GM12865 (cell line): ENCODE measurements around the gene EPHA2.
"Not testable (repeated sequence)": the region's sequence is repeated elsewhere in the genome, so short reads cannot be mapped to it uniquely, and the experiment has no call there.

Experiments
- DNase-seq: peaks from one replicate; pipeline ENCODE4 v3.0.0; 2010; ENCODE audit warnings: low read depth
- H3K4me3 ChIP-seq: 2 replicates; pipeline ENCODE4 v1.5.1; 2011; ENCODE audit warnings: mild to moderate bottlenecking, low read depth, low read length, control low read depth
- TF ChIP-seq, protein P1 (sequence below): IDR thresholded peaks from 2 replicates; pipeline ENCODE4 v1.5.1; 2011; ENCODE audit warnings: low read length, control low read depth, low read depth, inconsistent platforms; ENCODE audit not compliant: insufficient read depth; ENCODE audit errors: missing control alignments

Gene EPHA2

GRCh38 chr1:16166117-16166516 is 10.2 kb upstream of the EPHA2 start:
- no peak for DNase-seq
- H3K4me3 ChIP-seq = no peak overlapping the region
- TF ChIP-seq, protein P1, sequence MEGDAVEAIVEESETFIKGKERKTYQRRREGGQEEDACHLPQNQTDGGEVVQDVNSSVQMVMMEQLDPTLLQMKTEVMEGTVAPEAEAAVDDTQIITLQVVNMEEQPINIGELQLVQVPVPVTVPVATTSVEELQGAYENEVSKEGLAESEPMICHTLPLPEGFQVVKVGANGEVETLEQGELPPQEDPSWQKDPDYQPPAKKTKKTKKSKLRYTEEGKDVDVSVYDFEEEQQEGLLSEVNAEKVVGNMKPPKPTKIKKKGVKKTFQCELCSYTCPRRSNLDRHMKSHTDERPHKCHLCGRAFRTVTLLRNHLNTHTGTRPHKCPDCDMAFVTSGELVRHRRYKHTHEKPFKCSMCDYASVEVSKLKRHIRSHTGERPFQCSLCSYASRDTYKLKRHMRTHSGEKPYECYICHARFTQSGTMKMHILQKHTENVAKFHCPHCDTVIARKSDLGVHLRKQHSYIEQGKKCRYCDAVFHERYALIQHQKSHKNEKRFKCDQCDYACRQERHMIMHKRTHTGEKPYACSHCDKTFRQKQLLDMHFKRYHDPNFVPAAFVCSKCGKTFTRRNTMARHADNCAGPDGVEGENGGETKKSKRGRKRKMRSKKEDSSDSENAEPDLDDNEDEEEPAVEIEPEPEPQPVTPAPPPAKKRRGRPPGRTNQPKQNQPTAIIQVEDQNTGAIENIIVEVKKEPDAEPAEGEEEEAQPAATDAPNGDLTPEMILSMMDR = no peak

- DNase-seq = no peak
- no peak overlapping the region for H3K4me3 ChIP-seq
- TF ChIP-seq, protein P1 = no peak
Measured at GRCh38 chr1:16165548-16165947, 9.7 kb upstream of the EPHA2 start.

GRCh38 chr1:16165073-16165364 is 9.2 kb upstream of the EPHA2 start:
- no peak overlapping the region for H3K4me3 ChIP-seq
- TF ChIP-seq, protein P1 = no peak
- no peak for DNase-seq

DNA sequence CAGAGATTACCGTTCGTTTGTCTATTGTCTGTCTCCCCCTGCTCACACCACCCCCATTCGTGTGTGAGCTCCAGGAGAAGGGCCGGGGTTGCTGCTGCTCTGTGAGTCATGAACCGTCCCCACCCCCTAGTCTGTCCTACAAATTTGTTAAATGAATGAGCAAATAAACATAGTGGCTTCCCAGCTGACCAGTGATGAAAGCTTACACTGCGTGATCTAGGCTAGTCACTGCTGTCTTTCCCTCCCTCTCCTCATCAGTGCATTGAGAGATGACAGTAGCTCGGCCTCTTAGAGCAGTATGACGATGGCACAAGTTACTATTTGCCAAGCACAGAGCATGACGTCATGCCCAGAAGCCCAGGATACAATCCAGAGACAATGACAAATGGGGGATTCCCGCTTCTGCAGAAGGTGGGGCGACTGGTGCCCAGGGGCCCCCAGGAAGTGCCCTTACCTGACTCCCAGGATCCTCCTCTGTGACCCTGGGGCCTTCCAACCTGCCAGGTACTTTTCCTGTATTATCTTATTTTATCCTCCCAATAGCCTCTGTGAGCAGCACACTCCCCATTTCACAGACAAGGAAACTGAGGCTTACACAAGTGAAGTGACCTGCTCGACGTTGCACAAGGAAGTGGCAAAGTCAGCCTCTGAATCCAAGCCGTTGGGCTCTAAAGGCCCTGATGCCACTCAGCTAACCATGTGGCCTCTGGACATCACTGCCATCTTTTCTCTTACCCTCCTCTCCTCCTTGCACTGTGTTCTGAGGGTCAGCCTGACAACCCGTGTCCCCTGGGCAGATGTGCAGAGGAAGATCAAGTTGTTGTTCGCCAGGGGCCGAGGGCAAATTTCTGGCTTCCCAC is 8.6 kb upstream of the EPHA2 start:
- DNase-seq = no peak
- TF ChIP-seq, protein P1 = no peak
- no peak overlapping the region for H3K4me3 ChIP-seq

GRCh38 chr1:16163608-16164212 is 7.8 kb upstream of the EPHA2 start:
- not testable (repeated sequence) for H3K4me3 ChIP-seq, DNase-seq

GRCh38 chr1:16162163-16162822 is 6.4 kb upstream of the EPHA2 start:
- no peak for DNase-seq
- TF ChIP-seq, protein P1 = no peak
- H3K4me3 ChIP-seq = no peak overlapping the region

DNA sequence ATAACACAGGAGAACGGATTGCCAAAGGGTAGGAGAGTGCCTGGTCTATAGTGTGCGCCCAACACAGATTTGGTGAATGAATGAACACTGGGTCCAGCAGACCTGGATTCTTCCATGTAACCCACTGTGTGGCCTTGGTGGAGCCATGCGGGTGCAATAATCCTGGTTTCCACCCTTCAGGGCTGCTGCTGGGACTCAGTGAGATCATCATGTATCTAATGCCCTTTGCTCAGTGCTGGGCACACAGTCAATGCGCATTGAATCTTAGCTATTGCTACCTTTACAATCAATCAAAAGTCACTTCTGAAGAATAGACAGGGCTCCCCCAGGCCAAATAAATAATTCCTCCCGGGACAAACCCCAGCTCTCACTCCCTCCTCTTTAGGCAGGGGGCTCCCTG is 5.8 kb upstream of the EPHA2 start:
- TF ChIP-seq, protein P1 = no peak
- no peak for DNase-seq
- no peak overlapping the region for H3K4me3 ChIP-seq
